GM21423 (cell line): Measurements from ENCODE around the gene CAPZA1.

Experiments
- ATAC-seq: cut with Tn5 transposase; IDR thresholded peaks from one replicate; pipeline ENCODE4 v1.9.1; 2021; ENCODE audit warnings: mild to moderate bottlenecking, moderate library complexity; ENCODE audit not compliant: unreplicated experiment

Gene CAPZA1

DNA sequence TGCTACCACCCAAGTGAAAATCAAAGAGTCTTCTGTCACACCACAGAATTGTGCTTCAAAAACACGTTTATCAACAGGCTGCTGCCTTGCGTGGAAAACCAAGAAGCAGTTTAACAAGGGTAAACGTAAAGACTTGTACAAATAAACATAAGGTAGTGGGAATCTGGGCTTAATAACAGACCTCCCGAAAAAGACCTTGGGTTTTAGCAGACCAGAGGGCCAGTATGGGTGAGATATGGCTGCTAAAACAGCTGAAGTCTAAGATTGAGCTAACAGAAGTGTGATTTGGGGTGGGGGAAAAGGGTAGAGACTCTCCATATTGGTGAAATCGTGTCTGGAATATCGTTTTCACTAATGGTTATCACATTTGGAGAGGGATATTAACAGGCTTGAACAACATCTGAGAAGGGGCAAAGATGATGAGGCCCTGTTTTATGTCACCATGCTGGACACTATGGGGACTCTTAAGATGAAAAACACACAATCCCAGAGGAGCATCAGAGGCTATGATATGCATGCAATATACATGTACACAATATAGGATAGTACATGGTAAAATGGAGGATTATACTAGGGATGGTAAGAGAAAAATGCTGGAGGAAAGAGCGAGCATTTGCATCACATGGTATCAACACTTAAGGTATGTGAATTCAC is 56.2 kb downstream of the CAPZA1 start:
- ATAC-seq, result no peak

GRCh38 chr1:112676543-112676942 is 56.9 kb downstream of the CAPZA1 start:
- no peak for ATAC-seq

- ATAC-seq, result no peak
These were observed 57.9 kb downstream of the CAPZA1 start for GRCh38 chr1:112677501-112677900.

GRCh38 chr1:112678605-112679004 is 59.0 kb downstream of the CAPZA1 start:
- no peak for ATAC-seq

DNA sequence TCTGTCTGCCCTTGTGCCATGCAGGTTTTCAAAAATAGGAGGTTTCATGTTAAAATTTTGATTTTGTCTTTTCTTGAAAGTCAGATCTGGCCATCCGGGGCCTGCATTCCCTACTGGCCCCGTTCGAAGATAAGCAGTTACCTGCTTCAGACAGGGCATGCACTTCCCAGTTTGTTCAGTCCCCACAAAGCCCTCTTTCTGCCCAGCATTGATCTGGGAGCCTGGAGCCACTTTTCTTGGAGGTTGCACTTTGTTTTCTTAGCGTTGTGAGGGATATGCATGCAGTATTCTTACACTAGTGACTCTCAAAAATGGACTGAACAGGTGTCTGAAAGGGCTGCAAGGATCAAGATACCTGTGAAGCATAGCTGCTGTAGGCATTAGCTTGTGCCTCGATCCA is 66.3 kb downstream of the CAPZA1 start:
- no peak for ATAC-seq

- ATAC-seq, result no peak
These were observed 66.8 kb downstream of the CAPZA1 start for GRCh38 chr1:112686417-112686816.

GRCh38 chr1:112686835-112687234 is 67.2 kb downstream of the CAPZA1 start:
- ATAC-seq, result no peak

- ATAC-seq, result no peak
These were observed 67.7 kb downstream of the CAPZA1 start for GRCh38 chr1:112687361-112687760.

DNA sequence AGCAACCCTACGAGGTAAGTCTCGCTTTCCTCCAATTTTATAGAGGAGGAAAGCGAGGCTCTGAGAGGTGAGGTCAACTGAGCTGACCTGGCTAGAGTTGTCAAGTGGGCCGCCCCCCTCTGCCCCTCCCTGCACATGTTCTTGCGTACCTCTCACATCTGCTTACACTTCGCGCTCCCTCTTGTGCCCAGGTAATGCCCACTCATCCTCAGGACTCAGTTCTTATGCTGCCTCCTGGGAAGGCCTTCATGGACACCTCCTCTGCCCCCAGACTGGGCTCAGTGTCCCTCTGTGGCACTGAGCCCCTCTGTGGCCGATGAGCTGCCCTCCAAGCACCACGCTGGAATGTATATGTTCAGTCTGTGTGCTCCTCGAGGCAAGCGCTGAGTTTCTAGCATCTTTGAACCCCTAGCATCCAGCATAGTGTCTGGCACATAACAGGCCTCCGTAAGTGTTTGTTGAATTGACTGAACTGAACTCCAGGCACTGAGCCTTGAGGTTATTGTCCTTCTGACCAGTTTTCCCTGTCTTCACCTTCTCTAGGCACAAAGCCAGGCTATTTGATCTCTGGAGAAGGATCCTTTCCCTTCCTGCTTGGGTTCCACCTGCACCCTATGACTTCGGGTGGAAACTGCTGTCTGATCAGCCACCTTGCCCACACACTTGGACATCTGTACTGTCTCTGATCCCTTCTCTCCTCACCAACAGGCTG is 68.3 kb downstream of the CAPZA1 start:
- no peak for ATAC-seq

GRCh38 chr1:112688781-112689193 is 69.2 kb downstream of the CAPZA1 start:
- ATAC-seq, result no peak

- ATAC-seq, result no peak
These were observed 69.7 kb downstream of the CAPZA1 start for GRCh38 chr1:112689196-112689841.

DNA sequence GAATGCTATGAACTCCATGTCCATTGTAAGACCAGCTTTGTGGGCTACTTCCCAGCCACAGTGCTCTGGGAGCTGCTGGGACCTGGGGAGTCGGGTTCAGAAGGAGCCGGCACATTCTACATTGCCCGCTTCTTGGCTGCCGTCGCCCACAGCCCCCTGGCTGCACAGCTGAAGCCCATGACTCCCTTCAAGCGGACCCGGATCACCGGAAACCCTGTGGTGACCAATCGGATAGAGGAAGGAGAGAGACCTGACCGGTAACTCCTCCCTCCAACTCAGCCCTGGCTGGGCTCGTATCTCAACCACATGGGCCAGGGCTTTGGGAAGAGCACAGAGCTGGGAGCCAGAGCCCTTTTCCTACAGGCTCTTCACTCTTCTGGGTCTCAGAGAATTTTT is 70.2 kb downstream of the CAPZA1 start:
- no peak for ATAC-seq

GRCh38 chr1:112692681-112693080 is 73.0 kb downstream of the CAPZA1 start:
- ATAC-seq, result no peak

- ATAC-seq, result no peak
These were observed 74.2 kb downstream of the CAPZA1 start for GRCh38 chr1:112693821-112694220.

DNA sequence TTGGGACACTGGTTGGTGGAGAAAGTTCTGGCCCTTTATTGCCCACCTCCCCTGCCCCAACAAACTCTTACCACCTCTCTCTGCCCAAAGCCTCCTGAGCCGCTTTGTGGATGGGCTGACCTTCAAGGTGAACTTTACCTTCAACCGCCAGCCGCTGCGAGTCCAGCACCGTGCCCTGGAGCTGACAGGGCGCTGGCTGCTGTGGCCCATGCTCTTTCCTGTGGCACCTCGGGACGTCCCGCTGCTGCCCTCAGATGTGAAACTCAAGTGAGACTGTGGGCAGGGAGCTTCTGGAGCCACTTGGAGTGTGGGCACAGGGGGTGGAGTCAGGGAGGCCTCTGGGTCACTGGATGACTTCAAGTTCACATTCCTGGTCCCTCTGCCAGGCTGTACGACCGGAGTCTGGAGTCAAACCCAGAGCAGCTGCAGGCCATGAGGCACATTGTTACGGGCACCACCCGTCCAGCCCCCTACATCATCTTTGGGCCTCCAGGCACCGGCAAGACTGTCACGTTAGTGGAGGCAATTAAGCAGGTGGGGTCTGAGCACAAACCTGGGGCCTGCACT is 74.8 kb downstream of the CAPZA1 start:
- no peak for ATAC-seq

DNA sequence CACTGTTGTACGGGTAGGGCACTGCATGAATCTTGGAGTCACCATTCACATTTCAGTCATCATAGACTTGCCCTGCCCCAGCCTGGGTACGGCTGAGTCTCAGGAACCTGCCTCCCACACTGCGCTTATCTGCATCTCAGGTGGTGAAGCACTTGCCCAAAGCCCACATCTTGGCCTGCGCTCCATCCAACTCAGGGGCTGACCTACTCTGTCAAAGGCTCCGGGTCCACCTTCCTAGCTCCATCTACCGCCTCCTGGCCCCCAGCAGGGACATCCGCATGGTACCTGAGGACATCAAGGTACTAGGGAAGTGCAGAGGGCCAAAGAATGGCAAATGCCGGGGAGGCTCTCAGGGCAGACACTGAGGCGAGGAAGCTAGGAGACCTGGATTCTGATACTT is 75.6 kb downstream of the CAPZA1 start:
- ATAC-seq, result no peak

DNA sequence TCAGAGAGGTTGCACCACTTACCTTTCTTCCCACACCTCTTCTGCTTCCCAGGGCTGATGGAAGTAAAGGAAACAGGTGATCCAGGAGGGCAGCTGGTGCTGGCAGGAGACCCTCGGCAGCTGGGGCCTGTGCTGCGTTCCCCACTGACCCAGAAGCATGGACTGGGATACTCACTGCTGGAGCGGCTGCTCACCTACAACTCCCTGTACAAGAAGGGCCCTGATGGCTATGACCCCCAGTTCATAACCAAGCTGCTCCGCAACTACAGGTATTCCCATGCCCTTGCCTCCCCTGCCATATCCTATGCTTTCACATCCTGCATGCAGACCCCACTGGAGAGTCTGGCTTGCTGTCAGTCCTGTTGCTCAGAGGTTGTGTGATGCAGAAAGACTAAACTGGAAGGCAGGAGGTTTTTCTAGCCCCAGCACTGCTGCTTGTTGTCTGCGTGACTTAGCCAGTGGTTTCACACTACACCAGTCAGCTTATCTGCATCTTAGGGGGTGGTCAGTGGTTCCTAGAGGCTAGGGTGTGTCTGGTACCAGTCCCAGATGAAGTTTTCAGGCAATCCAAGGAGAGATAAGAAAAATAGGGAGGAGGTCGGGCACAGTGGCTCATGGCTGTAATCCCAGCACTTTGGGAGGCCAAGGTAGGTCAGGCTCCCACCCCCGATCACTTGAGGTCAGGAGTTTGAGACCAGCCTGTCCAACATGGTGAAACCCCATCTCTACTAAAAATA is 77.1 kb downstream of the CAPZA1 start:
- no peak for ATAC-seq

DNA sequence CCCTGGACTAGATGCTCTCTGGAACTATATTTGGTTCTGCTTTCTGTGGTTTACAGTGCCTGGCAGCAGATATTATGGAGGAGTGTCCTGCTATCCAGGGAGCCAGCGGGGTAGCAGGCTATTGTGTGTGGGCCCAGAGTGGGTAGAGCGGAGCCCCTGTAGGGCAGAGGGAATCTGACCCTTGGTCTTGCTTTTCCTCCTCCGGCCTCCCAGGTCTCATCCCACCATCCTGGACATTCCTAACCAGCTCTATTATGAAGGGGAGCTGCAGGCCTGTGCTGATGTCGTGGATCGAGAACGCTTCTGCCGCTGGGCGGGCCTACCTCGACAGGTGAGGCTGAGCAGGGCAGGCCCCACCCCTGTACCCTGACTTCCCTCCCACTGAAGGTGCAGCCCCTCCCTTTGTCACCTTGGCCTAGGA is 78.2 kb downstream of the CAPZA1 start:
- no peak for ATAC-seq

- ATAC-seq, result no peak
These were observed 79.0 kb downstream of the CAPZA1 start for GRCh38 chr1:112698366-112699310.
